SHP77 treated with DMSO at 0.1 percent for 48 hours (cell line): ENCODE results near the gene TRIP4.

Experiments used
- DNase-seq: peaks from one replicate; lab custom pipeline; 2025; lab: John Stamatoyannopoulos, UW

TRIP4 gene

DNA sequence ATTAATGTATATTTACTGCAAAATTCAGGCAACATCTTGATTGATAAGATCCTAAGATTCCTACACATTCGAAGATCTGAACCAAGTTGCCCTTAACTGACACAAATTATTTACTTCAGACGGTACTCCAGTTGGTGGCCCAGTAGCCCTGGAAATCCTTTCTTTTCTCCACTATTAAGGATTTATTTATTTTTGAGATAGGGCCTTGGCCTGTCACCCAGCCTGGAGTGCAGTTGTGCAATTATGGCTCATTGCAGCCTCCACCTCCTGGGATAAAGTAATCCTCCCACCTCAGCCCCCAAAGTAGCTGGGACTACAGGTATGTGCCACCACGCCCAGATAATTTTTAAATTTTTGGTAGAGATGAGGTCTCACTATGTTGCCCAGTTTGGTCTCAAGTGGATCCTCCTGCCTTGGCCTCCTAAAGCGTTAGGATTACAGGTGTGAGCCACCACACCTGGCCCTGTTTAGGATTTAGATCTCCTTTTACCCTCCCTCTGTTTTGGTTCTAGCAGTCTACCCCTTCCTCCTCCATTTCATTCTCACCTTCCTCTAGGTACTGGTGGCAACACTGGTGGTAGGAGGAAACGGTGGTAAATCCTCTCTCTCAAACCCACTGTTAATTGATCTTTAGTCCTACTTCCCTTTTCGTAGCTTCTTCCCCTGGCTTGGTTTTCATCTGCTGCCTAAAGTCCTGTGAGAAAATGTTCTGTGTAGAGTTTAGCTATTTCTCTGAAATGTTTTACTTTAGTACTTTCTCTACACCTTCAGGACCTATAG lies 60.1 kb downstream of the TRIP4 start:
- DNase-seq: no peak

DNA sequence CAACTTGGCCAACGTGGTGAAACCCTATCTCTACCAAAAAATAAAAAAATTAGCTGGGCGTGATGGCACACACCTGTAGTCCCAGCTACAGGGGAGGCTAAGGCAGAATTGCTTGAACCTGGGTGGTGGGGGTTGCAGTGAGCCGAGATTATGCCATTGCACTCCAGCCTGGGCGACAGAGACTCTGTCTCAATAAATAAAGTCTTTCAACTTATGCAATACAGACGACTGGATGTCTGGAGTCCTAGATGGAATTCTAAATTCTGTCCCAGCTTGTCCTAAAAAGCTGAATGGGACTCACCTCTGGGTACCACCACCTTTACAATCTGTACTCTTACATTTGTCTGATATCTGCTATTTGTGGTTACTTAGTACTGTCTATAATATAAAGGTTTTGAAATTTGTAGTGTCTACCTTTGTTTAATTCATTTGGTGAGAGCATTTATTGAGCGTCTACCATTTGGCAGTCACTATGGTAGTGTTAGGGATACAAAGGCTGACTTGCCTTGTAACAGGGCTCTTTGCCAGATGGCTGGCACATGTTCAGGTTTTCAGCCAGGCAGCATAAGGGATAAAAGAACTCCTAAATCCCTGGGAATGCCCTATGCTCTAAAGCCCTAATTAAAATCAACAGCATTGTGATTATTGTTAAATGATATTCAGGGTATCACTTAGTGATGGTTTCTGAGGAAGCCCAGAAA lies 65.5 kb downstream of the TRIP4 start:
- no peak for DNase-seq

DNA sequence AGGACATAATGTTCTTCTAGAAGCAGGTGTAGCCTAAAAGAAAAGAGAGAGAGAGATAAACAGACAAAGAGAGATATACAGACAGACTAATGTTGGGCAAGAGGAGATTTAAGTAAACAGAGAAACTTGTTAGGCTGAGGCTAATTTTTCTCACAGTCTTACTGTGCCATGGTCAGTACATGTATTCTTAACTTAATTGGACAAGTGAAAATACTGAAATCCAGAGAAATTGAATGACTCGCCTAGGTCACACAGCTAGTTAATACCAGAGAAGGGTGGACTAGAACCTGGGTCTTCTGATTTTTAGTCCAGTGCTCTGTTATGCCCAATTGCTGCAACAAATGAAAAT lies 66.0 kb downstream of the TRIP4 start:
- no peak for DNase-seq

GRCh38 chr15:64454282-64454681 lies 66.6 kb downstream of the TRIP4 start:
- no peak for DNase-seq

DNA sequence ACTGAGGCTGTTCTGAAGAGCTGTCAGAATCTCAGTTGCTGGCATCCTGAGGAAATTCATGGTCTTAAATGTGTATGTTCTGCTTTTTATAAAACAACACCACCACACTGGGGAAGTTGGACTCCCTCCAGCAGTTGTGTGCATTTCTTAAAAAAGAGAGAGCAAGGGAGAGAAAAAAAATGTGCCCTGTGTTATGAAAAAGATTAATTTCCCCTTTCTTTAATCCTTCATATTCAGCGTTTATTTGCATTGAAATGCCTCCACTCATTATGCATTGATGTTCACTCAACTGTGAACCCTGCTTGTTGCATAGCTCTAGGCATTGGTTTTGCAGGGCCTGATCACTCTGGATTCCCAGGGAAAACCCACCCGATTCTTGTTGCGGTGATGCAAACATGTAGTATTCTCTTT lies 68.3 kb downstream of the TRIP4 start:
- no peak for DNase-seq

DNA sequence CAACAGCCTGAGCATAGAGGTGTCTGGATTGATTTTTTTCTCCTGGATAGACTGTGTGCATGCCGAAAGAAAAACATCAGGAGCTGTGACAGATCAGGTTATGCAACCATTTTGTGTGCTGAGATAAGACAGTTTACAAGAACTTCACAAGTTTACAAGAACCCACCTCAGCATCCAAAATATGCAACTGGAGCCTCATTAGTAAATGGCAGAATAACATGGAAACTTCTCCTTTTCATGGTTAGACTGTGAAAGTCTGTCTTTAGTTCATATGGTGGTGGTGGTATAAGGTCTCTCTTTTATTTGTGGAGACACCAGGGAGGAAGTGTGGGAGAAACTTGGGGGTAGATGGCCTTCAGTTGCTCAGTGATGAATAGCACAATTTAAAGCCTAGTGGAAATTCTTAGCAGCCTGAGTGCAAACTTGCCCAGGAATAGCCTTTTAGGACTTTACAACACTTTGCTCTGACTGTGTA lies 69.0 kb downstream of the TRIP4 start:
- no peak for DNase-seq

GRCh38 chr15:64459066-64459781 lies 71.6 kb downstream of the TRIP4 start:
- DNase-seq: no peak

DNA sequence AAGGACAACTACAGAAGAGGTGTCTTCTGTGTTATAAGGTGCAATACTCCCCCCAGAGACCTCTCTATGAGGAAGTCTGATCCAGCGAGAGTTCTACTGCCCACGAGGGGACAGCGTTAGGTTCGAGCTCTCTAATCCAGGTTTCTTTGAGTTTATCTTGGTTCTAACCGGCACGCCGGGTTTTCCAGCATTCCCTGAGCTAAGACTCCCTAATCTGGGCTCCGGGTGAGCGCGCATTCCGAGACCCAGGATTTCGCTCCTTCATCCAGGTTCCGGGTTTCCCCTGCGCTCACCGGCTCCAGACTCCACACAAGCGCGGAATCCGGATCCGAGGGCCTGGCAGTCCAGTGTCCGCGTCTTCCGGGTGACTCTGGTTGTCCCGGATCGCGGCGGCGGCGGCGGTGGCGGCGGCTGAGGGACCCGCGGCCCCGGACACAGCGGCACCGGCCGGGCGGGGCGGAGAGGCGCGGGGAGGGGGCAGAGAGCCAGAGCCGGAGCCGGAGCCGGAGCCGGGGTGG lies 72.6 kb downstream of the TRIP4 start, which contains the start of gene ZNF609:
Gene ZNF609, plus strand, starts transcription at position 373 of the 518 bp plus-strand sequence. CDS start 38,842 bp downstream, outside the sequence.
- peak; percentile 98 for DNase-seq

GRCh38 chr15:64460724-64461720 lies 73.4 kb downstream of the TRIP4 start:
- DNase-seq: no peak

- DNase-seq: peak; percentile 25
Measured at GRCh38 chr15:64461721-64462162, 74.1 kb downstream of the TRIP4 start.

- DNase-seq: no peak
Measured at GRCh38 chr15:64462492-64462891, 74.9 kb downstream of the TRIP4 start.

DNA sequence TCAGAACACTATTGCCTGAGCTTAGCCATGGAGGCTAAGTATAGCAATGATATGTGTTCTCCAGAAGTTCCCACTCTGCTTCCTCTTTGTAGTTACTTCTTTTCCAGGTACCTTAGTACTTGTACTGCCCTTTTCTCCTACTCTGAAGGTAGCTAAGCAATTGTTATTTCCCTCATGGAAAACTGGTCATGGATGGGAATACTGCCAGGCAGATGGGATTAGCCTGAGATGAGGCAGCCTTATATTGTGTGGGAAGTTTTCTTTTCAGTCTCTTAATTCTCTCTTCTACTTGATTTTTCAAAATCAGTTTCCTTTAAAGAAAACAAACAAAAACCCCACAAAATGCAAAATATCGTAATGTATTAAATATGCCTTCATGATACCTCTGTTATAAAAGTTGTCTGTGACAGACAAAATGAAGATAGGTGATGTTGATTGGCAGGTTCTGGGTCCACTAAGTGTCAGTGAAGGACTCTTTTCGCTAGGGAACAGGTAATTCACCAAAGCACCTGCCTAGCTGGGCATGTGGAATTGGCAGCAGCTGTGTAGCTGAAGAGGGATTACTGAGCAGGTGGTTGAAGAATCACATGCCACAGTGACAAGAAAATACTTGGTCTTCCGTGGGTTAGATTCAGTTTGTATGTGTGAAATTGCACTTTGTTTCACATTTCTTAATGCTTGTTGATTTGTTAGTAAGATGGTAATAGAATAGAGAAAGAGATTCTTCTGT lies 76.8 kb downstream of the TRIP4 start:
- peak; percentile 73 for DNase-seq

DNA sequence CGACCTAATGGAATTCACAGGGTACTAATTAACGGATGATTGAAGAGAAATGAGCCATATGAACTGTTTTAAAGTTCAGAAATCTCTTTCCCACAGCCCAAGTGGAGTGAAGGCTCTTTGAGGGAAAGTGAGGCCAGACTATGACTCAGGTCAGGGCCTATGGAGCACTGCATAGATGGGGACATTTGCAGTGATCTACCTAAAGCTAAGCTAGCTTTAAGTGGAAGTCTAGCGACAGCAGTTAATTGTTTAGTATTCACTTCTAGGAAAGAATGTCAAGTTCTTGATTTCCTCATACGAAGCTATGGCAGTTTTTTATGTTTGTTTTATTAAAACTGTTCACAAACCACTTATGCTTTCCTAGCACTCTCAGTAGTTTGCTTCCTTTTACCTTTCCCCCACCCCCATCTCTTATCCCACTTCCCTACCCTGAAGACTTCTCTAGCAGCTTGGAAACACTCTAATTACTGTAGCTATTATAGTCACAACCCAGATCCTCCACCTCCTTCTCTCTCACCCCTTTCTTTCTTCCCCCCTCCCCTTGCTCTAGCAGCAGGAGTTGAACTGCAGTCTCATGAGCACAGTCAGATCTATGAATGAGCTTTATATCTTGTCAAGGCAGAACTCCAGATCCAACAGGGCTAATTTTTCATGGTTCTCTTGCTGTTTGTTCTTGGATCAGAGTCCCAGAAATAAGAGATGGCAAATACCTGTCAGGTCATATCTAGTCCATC lies 78.9 kb downstream of the TRIP4 start:
- no peak for DNase-seq

GRCh38 chr15:64472161-64472560 lies 84.5 kb downstream of the TRIP4 start:
- DNase-seq: no peak

DNA sequence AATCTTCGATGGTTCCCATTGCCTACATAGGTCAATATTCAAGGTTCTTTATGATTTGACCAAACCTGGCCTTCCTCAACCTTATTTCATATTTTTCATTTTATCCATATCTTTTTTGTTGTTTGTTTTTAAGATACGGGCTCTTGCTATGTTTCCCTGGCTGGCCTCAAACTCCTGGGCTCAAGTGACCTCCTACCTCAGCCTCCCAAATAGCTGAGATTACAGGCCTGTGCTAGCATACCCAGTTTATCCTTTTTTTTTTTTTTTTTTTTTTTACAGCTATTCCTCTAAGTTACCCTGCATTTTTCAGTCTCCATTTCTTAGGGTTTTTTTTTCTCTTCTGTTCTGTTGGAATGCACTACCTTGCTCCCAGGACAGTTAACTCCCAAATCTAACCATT lies 87.2 kb downstream of the TRIP4 start:
- DNase-seq: no peak

DNA sequence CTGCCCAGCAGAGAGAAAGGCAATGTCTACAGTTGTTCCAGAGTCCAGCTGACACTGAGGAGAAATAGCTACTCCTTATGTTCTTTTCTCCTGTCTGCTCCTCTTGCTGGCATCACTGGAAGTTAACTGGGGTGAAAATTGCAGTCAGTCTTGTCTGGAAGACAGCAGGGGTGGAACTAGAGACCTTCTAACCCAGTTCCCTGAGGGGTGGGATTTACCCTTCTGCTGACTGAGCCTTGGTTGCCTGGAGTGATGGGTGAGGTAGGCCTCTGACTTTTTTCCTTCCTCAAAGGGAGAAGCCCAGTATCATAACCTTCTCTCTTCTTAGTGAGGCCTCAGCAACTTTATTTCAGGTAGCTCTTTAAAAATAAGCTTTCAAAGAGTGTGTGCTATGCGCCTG lies 88.9 kb downstream of the TRIP4 start:
- DNase-seq: no peak

DNA sequence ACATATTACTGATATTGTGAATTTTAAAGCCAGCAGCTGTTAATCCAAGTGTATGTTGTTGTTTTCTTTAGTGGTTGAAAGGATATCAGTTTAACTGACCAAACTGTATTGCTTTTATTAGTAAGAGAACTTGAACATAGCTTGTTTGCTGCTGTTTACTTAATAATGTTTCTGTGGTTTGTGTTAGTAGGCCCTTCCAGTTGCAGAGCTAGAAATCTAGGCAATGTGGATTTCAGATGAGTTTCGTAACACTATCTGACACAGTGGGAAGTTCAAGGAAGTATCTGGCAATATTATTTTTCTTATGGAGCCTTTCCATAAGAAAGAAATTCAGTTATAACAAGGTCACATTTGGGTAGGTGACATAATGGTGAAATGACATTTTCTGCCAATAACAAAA lies 91.2 kb downstream of the TRIP4 start:
- DNase-seq: no peak

- DNase-seq: no peak
Measured at GRCh38 chr15:64480891-64481290, 93.3 kb downstream of the TRIP4 start.

DNA sequence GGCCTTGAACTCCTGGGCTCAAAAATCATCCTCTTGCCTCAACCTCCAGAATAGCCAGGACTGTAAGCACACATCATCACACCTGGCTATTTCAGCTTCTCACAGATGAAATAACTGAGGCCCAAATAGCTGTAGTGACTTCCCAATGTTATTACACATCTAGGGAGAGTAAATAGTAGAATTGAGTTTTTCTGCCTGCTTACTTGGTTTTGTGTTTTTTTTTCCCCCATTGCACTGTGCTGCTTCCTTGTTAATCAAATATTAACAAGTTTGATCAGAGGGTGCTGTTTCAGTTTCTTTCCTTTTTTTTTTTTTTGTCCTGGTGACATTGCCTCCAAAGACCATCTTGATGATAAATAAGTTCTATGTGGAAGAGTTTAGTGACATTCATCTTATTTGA lies 96.1 kb downstream of the TRIP4 start:
- no peak for DNase-seq

DNA sequence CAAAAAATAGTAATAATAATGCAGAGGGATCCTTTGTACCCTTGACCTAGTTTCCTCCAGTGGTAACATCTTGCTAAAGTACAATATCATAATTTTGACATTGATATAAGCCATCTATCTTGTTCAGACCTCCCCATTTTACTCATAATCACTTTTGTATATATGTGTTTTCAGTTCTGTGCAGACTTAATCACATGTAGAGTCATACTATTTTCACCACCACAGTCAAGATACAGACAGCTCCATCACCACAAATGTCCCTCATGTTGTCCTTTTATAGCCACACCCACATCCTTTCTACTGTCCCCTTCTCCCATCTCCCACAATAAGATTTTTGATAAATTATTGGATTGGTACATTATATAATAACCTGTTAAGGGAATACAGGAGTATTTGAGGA lies 98.2 kb downstream of the TRIP4 start:
- no peak for DNase-seq
